Measurements from ENCODE around the gene SOX5. TPM values are rescaled to one million over a fixed set of nuclear protein-coding genes. Genes with fewer than 3 reads are reported as not detected.
"Not testable (repeated sequence)": the region's sequence is repeated elsewhere in the genome, so short reads cannot be mapped to it uniquely, and the experiment has no call there.

SOX5 gene
- polyA plus RNA-seq, 3 donors, result 5.1 to 7.5 (median 7.3) TPM

DNA sequence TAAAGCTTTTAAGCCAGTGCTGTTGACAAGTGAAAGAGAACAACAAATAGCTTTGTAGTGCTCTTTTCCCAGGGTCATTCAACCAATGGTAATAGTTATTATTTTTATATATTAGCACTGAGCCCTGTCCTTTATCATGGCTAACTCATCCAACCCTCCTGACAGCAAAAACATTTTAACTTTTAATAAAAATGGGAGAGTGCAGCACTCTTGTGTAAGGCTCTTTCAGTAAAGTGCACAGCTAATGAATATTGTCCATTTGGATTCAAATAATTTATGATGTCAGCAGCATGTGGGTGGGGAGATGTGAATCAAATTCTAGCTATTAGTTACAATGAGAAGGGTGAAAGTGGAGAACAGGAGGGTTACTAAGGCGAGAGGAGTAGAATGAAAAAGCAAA lies 185.7 kb downstream of the SOX5 start:
- no peak for DNase-seq (ENCODE audit: low read depth in 3 of 3, low spot score in 2 of 3)

DNA sequence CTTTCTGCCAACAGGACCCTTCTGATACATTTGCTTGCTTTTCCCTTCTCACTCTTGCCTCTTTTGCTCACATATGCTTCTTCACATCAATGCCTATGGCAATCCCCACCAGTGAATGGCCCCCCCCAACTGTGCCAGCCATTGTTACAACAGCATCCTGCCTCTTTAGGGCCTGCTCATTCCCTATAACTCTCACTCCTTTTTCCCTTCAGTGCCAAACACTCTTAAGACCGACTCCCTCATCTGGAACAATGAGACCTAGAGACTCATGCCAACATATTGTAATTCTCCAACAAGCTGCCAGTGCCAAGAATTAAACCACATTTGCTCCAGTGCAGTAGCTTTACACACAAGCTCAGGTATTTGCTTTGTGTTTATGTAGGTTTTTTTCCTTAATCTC lies 189.0 kb downstream of the SOX5 start:
- no peak for DNase-seq (ENCODE audit: low read depth in 3 of 3, low spot score in 2 of 3)

DNA sequence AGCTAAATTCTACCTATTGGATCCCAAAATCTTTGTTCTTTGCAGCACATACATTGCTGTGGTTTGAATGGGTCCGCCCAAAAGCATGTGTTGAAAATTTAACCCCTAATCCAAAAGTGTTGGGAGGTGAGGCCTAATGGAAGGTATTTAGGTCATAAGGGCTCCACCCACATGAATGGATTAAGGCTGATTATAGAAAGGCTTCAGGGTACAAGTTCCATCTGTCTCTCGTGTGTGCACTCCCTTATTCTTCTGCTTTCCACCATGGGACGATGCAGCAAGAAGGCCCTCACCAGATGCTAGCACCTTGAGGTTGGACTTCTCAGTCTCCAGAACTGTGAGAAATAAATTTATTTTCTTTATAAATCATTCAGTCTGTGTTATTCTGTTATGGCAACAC lies 190.9 kb downstream of the SOX5 start:
- DNase-seq (ENCODE audit: low read depth in 3 of 3, low spot score in 2 of 3), result no peak

DNA sequence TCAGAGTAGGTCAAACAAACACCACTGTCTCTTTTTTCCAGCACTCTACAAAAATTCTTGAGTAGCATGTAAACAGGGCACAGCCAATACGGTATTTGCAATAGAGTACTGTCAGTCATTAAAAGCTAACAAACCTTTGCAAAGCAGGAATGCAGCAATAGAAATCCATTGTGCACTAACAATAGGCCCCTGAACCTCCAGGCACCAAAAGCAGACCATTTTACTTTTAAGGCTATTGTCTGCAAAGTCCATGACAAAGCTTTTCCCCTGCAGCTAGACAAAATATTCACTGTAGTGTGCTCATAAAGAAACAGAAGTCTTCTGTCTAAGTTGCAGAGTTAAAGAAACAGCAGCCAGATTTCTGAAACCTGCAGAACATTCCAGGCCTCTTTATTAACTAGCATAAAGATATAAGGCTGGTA lies 191.9 kb downstream of the SOX5 start:
- no peak for DNase-seq (ENCODE audit: low read depth in 3 of 3, low spot score in 2 of 3)

DNA sequence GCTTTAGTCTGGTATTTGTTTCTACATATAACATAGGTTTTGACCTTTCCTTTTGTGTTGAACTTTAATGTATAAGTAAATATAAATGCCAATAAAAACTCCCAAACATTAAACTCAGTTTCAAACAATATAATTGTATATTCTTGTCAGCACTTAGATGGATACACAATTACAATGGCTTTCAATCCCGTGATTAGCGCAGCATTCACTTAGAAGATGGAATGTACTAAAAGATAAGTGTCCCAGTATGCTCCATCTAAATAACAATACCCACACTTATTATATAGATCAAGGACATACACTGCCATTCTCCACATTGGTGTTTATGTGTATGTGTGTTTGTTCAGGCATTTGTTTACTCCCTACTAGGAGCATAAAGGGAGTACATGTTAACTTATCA lies 193.1 kb downstream of the SOX5 start:
- DNase-seq (ENCODE audit: low read depth in 3 of 3, low spot score in 2 of 3), result no peak

DNA sequence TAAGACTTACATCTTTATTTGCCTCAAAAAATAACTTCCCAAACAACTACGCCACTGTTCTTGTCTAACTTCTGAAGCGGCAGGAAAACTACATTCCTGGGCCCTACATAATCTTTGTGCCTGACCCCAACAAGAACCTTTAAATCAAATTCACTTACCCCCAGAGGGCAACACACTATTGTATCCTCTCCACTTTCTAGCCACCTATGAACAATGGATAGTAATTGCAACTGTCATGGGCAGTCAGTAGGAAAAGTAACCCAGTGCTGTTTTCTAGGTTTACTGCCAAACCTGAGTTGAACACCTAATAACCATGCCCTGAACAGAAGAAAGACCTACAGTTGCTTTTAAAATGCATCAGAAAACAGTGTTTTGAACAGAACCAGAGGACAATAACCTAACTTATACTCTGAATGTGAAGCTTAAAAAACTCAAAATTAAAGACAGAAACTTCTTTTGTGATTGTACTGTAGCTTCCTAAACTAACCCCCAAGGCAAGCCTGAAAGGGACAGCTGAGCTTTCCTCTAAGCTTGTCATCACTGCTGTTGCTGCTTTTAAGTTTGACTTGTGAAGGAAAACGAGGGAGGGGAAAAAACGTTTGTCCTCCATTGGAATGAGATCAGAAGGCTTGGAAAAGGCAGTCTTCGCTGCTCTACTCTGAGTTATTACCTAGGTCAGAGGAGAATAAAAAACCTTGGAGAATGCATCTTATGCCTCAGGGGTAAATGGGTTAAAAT lies 195.7 kb downstream of the SOX5 start:
- DNase-seq (ENCODE audit: low read depth in 3 of 3, low spot score in 2 of 3), result no peak

DNA sequence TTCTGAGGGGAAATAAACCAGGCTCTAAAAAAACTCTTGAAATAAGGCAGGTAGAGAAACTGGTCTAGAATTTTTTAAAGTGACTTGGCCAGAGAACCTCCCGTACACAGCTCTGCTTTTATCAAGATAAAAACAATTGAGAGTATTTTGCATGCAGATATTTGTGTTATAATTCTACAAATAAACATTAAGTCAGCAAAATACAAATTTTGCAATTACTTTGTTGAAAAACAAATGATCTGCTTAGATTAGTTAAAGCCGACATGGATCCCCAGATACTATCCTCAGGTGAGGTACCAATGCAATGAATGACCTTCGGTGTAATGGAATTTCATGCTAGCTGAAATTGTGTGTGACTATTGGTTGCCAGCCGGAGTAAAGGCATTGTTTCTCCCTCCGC lies 197.2 kb downstream of the SOX5 start:
- DNase-seq (ENCODE audit: low read depth in 3 of 3, low spot score in 2 of 3), result no peak

DNA sequence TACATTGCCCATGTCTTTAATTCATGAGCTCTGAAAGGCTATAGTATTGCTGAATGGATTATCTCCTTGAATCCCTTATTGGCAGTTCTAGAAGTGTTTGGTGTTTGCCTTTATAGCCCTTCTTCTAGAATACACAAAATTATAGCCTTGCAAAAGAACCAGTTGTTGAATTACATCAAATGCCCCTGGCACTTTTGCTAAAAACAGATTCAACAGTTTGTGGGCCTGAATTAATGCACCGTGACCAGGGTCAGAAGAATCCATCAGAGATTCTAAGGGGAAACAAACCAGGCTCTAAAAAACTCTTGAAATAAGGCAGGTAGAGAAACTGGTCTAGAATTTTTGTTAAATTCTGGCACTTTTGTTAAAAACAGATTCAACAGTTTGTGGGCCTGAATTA lies 197.8 kb downstream of the SOX5 start:
- DNase-seq (ENCODE audit: low read depth in 3 of 3, low spot score in 2 of 3), result no peak

DNA sequence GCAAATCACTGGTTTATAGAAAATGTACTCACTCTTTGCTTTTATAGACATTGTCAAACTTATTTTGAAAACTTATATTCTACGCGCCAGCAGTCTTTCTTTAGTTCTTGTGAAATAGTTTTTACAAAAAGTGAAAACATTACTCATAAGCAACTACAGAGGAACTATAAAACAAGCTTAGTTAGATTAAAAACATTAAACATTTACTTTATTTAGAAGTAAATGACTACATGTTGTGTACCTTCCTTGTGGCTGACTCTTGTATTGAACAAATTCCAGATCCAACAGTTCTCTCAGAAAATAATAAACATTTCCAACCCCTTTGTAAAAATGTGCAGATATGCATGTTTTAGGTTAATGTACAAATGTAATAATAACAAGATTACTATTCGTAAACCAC lies 198.5 kb downstream of the SOX5 start:
- no peak for DNase-seq (ENCODE audit: low read depth in 3 of 3, low spot score in 2 of 3)

DNA sequence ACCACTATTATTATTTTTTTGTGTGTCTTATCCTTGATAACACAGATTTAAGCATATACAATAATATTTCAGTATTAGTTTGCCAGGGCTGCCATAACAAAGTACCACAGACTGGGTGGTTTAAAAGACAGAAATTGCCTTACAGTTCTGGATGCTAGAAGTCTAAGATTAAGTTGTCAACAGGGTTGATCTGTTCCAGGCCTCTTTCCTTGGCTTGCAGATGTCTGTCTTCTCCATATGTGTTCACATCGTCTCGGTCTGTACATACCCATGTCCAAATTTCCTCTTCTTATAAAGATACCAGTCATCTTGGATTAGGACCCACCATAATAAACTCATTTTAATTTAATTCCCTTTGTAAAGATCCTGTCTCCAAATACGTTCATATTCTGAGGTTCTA lies 204.8 kb downstream of the SOX5 start:
- no peak for DNase-seq (ENCODE audit: low read depth in 3 of 3, low spot score in 2 of 3)

DNA sequence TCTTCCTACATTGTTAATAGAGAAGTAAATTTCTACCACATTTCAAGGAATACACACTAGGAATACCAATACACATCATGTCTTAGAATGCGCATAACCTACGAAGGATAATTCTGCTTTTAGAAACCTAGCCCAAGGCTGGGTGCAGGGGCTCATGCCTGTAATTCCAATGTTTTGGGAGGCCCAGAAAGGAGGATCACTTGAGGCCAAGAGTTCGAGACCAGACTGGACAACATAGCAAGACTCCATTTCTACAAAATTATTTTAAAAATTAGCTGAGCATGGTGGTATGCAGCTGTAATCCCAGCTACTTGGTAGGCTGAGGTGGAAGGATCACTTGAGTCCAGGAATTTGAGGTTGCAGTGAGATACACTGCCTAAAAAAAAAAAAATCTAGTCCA lies 206.9 kb downstream of the SOX5 start:
- no peak for DNase-seq (ENCODE audit: low read depth in 3 of 3, low spot score in 2 of 3)

DNA sequence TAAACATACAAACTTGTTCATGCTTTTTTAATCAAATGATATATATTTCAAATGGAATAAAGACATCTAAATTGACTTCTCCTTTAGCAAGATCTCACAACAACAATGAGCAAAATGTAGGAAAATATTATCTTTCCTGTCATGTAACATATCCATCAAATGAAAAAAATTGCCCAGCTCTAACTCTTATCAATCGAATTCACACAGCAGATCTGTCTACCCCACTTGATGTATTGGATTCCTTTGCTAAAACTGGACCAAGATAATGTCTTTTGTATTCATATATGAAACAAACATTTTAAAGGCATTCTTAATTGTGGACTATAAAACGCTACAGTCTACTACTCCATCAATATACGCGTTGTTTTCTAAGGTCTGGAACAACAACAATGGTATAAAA lies 218.0 kb downstream of the SOX5 start:
- no peak for DNase-seq (ENCODE audit: low read depth in 3 of 3, low spot score in 2 of 3)

DNA sequence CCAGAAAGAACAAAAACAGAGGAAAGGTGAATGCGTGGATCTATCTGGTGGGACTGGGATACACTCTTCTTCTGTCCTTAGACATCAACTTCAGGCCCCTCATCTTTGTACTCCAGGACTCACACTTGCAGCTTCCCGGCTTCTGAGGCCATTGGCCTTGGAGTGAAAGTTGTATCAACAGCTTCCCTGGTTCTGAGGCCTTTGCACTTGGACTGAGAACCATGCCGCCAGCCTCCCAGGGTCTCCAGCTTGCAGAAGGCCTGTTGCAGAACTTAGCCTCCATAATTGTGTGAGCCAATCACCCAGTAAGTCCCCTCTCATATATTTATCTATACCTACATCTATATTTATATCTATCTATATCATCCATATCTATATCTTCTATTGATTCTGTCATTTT lies 218.4 kb downstream of the SOX5 start:
- DNase-seq (ENCODE audit: low read depth in 3 of 3, low spot score in 2 of 3), result no peak

DNA sequence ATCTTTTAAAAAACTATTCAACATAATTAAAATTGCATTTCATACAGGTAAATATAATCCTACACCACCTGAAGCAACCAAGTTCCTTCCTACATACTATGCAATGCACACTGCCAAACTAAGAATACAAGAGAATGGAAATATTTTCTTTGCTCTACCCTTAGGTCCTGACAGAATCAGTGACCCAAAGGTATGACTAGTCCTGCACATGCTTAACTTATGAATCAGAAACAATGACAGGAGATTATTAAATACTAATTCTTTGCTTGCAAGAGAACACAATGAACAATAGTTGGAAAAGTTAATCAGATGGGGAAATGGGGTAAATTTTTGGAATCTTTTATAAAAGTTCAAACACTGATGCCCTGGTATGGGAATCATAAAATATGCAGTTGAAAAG lies 220.1 kb downstream of the SOX5 start:
- no peak for DNase-seq (ENCODE audit: low read depth in 3 of 3, low spot score in 2 of 3)

DNA sequence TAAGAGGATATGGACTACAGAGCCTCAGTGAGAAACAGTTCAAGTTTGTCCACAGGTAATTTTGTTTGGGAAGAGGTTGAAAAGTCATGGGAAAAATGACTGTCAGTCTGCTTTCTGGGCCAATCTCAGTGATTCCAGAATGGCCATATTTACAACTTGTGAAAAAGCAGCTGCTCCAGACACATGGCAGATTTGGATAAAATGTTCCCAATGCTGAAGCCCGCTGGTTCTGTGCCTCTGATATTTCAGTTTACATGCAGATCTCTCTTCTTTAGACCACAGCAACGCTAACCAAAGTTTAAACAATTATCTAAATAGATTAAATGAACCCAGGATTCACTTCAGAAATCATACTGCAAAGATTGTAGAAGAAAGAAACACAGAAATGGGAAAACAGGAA lies 222.8 kb downstream of the SOX5 start:
- DNase-seq (ENCODE audit: low read depth in 3 of 3, low spot score in 2 of 3), result no peak

DNA sequence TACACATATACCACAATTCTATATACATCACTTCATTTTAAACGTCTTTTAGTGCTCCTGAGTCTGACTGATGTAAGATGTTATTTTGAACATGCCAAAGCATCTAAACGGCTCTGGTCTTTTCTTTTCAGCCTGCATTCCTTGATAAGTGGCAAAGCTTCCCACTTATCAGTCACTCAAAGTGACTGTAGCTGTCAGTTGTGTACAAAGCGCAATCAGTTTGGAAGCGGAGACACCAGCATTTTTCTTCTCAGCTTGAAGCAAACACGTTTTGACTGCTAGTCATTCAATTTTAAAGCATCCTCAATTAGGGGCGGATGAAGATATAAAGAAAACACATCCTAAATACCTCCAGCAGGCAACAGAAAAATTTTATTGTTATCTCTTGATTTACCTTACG lies 226.8 kb downstream of the SOX5 start:
- DNase-seq (ENCODE audit: low read depth in 3 of 3, low spot score in 2 of 3), result no peak

DNA sequence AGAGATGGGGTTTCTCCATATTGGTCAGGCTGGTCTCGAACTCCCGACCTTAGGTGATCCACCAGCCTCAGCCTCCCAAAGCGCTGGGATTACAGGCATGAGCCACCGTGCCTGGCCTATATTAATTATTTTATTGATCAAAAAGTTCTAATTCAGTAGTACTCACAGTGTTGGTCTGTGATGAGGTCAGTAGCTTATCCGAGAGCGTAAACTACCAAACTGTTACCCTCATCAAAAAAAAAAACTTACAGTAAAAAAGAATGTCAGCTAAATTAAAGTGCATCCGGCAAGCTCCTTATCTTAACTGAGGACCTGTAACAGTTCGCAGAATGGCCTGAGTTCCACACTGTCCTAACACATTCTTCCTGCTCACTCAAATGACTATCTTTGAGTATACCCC lies 228.2 kb downstream of the SOX5 start:
- DNase-seq (ENCODE audit: low read depth in 3 of 3, low spot score in 2 of 3), result no peak

DNA sequence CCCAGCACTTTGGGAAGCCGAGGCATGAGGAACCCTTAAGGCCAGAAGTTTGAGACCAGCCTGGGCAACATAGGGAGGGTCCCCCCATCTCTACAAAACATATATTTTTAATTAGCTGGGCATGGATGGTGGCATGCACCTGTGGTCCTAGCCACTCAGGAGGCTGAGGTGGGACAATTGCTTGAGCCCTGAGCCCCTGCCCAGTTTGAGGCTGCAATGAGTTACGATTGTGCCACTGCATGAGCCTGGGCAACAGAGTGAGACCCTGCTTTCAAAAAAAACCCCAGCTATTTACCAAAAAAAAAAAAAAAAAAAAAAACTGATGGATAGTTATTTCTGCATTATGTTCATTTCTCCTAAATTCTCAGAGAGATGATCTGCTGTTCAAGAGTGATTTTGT lies 230.0 kb downstream of the SOX5 start:
- DNase-seq (ENCODE audit: low read depth in 3 of 3, low spot score in 2 of 3), result no peak

DNA sequence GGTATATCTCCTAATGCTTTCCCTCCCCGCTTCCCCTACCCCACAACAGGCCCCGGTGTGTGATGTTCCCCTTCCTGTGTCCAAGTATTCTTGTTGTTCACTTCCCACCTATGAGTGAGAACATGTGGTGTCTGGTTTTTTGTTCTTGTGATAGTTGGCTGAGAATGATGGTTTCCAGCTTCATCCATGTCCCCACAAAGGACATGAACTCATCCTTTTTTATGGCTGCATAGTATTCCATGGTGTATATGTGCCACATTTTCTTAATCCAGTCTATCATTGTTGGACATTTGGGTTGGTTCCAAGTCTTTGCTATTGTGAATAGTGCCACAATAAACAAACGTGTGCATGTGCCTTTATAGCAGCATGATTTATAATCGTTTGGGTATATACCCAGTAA lies 239.1 kb downstream of the SOX5 start:
- not testable (repeated sequence) for DNase-seq (ENCODE audit: low read depth in 3 of 3, low spot score in 2 of 3)

DNA sequence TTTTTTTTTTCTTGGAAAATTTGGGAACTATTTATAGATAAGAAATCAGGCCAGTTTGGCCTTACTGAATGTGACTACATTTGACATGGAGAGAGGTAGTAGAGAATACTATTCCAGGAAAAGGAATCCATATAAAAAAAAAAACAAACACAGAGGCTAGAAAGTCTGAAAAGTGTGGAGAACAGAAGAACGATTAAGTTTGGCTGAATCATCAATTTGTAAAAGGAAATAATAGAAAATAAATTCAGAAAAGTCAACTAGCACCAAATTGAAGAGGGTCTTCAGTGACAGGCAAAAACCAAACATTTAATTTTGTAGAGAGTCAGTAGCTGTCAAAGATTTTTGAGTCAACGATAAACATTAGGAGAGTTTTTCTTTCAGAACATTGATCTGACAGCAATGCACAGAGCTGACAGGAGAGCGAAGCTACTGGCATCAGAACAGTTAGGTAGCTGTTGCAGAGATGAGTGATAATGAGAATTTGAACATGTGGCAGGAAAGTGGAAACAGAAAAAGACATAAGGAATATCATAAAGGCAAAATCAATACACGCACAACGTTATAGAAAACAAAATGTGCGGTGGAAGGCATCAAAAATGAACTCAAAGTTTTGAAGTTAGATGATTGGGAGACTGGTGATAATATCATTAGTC lies 241.2 kb downstream of the SOX5 start:
- no peak for DNase-seq (ENCODE audit: low read depth in 3 of 3, low spot score in 2 of 3)

DNA sequence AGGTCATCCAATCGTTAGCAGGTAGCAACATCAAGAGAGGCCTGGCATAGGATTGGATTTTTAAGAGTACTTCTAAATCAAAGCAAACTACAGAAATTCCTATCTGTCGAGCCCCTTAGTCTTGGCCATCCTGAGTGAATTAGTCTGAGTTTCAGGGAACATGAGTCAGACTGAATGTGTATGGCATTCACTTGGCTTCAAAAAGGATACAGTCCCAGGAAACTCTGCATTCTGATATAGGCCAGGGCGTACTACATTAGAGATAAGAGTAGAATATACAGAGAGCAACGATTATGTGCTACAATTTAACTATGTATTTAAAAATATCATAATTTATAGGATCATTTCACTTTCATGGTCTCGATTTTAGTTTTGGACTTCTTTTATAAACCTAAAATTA lies 242.2 kb downstream of the SOX5 start:
- DNase-seq (ENCODE audit: low read depth in 3 of 3, low spot score in 2 of 3), result no peak

Measured in right renal cortex interstitium (tissue), 3 donors.